Loucy (cell line): Measurements from ENCODE around the gene OR1Q1.

Experiments
- EZH2phosphoT487 ChIP-seq: fragments of 200-600 bp; IDR thresholded peaks from 2 replicates; pipeline ENCODE4 v1.6.1; 2018; ENCODE audit warnings: antibody characterized with exemption, mild to moderate bottlenecking, moderate library complexity, borderline replicate concordance
- TF ChIP-seq, protein P1 (sequence below): fragments of 200-600 bp; sonication (generic); conservative IDR thresholded peaks from 2 replicates; pipeline ENCODE4 v1.5.1; 2014; ENCODE audit warnings: mild to moderate bottlenecking, antibody characterized with exemption, low read length

- TF ChIP-seq, protein P1, sequence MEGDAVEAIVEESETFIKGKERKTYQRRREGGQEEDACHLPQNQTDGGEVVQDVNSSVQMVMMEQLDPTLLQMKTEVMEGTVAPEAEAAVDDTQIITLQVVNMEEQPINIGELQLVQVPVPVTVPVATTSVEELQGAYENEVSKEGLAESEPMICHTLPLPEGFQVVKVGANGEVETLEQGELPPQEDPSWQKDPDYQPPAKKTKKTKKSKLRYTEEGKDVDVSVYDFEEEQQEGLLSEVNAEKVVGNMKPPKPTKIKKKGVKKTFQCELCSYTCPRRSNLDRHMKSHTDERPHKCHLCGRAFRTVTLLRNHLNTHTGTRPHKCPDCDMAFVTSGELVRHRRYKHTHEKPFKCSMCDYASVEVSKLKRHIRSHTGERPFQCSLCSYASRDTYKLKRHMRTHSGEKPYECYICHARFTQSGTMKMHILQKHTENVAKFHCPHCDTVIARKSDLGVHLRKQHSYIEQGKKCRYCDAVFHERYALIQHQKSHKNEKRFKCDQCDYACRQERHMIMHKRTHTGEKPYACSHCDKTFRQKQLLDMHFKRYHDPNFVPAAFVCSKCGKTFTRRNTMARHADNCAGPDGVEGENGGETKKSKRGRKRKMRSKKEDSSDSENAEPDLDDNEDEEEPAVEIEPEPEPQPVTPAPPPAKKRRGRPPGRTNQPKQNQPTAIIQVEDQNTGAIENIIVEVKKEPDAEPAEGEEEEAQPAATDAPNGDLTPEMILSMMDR = no peak
- TF ChIP-seq EZH2phosphoT487 = no peak
Observed at GRCh38 chr9:122661416-122661815, 46.9 kb downstream of the OR1Q1 start, which contains the start of gene OR1L1.
